ENCODE measurements around the gene KDM4F.
"Not testable (repeated sequence)": the region's sequence is repeated elsewhere in the genome, so short reads cannot be mapped to it uniquely, and the experiment has no call there.

DNA sequence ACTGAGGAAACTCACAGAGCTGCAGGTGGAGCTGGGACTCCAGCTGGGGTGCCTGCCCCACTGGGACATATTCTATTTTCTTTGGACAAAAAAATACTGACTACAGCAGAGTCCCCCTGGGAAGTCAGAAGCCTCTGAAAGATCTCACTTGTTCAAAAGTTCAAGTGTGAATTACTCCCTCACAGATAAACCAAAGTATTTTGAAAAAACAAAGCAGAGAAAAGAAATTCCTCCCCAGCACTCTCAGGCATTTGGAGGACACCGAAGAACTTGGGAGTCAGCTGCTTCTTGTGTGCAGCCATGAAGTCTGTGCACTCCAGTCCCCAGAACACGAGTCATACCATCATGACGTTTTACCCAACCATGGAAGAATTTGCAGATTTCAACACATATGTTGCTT, at the start of gene KDM4F:
- TF ChIP-seq, protein P1, sequence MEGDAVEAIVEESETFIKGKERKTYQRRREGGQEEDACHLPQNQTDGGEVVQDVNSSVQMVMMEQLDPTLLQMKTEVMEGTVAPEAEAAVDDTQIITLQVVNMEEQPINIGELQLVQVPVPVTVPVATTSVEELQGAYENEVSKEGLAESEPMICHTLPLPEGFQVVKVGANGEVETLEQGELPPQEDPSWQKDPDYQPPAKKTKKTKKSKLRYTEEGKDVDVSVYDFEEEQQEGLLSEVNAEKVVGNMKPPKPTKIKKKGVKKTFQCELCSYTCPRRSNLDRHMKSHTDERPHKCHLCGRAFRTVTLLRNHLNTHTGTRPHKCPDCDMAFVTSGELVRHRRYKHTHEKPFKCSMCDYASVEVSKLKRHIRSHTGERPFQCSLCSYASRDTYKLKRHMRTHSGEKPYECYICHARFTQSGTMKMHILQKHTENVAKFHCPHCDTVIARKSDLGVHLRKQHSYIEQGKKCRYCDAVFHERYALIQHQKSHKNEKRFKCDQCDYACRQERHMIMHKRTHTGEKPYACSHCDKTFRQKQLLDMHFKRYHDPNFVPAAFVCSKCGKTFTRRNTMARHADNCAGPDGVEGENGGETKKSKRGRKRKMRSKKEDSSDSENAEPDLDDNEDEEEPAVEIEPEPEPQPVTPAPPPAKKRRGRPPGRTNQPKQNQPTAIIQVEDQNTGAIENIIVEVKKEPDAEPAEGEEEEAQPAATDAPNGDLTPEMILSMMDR (IDR thresholded peaks at IDR 0.05; ENCODE audit: low read depth, low read length, missing input control): not testable (repeated sequence)
- not testable (repeated sequence) for TF ChIP-seq TAF1 (conservative IDR thresholded peaks at IDR 0.05); YY1 (IDR thresholded peaks at IDR 0.05); RXRA (IDR thresholded peaks at IDR 0.05); JUND (IDR thresholded peaks at IDR 0.05); MAX (IDR thresholded peaks at IDR 0.05)
